Endothelial cell (in vitro differentiated cells): ENCODE measurements around the gene ADAMTS16. TPM values are rescaled to one million over a fixed set of nuclear protein-coding genes. Genes with fewer than 3 reads are reported as not detected.

Experiments used
- DNase-seq: peaks from one replicate; pipeline ENCODE4 v3.0.0; 2021; ENCODE audit warnings: low spot score
- H3K27ac Mint-ChIP-seq: one replicate; pipeline ENCODE4 v1.8.0; 2021; ENCODE audit warnings: mixed read lengths, inconsistent platforms; ENCODE audit not compliant: unreplicated experiment
- H3K27me3 Mint-ChIP-seq: one replicate; pipeline ENCODE4 v1.8.0; 2021; ENCODE audit warnings: mild to moderate bottlenecking, moderate library complexity, mixed read lengths, inconsistent platforms; ENCODE audit not compliant: unreplicated experiment
- H3K36me3 Mint-ChIP-seq: one replicate; pipeline ENCODE4 v1.8.0; 2021; ENCODE audit warnings: mild to moderate bottlenecking, low read depth, mixed read lengths, inconsistent platforms; ENCODE audit not compliant: unreplicated experiment
- H3K4me1 Mint-ChIP-seq: one replicate; pipeline ENCODE4 v1.8.0; 2021; ENCODE audit warnings: mild to moderate bottlenecking, mixed read lengths, inconsistent platforms; ENCODE audit not compliant: unreplicated experiment
- H3K4me3 Mint-ChIP-seq: one replicate; pipeline ENCODE4 v1.8.0; 2021; ENCODE audit warnings: mild to moderate bottlenecking, mixed read lengths, inconsistent platforms; ENCODE audit not compliant: unreplicated experiment
- H3K9me3 Mint-ChIP-seq: one replicate; pipeline ENCODE4 v1.8.0; 2021; ENCODE audit warnings: mixed read lengths, inconsistent platforms; ENCODE audit not compliant: unreplicated experiment
- CTCF ChIP-seq: fragments of 200-600 bp; sonication (generic); IDR thresholded peaks from one replicate; pipeline ENCODE4 v1.5.0; 2021; ENCODE audit warnings: antibody characterized with exemption; ENCODE audit not compliant: unreplicated experiment
- total RNA-seq: library from RNA; stranded (reverse); fragmentation: NEBNext Ultra II Directional; extraction: Animal tissue kit (Norgen Biotek cat#: 25700); gene quantifications from one replicate; pipeline ENCODE4 v1.2.1, GENCODE V29; 2021; ENCODE audit not compliant: unreplicated experiment

ADAMTS16 gene
- total RNA-seq, 1 donor from 2014 or later: 27.8 TPM

- H3K4me3 Mint-ChIP-seq: no peak overlapping the region
- H3K9me3 Mint-ChIP-seq: no peaks in the 10 kb centered on the region
- peaks cover 11% of the 10 kb centered on the region for H3K4me1 Mint-ChIP-seq
- no peak for DNase-seq
- no peak for TF ChIP-seq CTCF
- H3K27ac Mint-ChIP-seq: no peak overlapping the region
- peaks cover 10% of the 10 kb centered on the region for H3K36me3 Mint-ChIP-seq
- peaks cover 3% of the 10 kb centered on the region for H3K27me3 Mint-ChIP-seq
These were observed 124.6 kb downstream of the ADAMTS16 start for GRCh38 chr5:5264727-5265126.

GRCh38 chr5:5266297-5266696, 126.2 kb downstream of the ADAMTS16 start:
- H3K36me3 Mint-ChIP-seq: peaks cover 10% of the 10 kb centered on the region
- DNase-seq: no peak

GRCh38 chr5:5270161-5270560, 130.0 kb downstream of the ADAMTS16 start:
- Mint-ChIP-seq H3K27me3 (peaks cover 4% of the 10 kb centered on the region), H3K27ac (no peak overlapping the region), H3K4me3 (no peak overlapping the region), H3K9me3 (no peaks in the 10 kb centered on the region), H3K4me1 (peaks cover 9% of the 10 kb centered on the region), H3K36me3 (peaks cover 5% of the 10 kb centered on the region)
- DNase-seq: no peak
- no peak for TF ChIP-seq CTCF

More at GRCh38 chr5:5266297-5266696, 126.2 kb downstream of the ADAMTS16 start:
- H3K27me3 Mint-ChIP-seq: peaks cover 3% of the 10 kb centered on the region
- H3K9me3 Mint-ChIP-seq: no peaks in the 10 kb centered on the region
- no peak overlapping the region for H3K4me3 Mint-ChIP-seq
- no peak for TF ChIP-seq CTCF
- peaks cover 11% of the 10 kb centered on the region for H3K4me1 Mint-ChIP-seq
- no peak overlapping the region for H3K27ac Mint-ChIP-seq

- no peak for TF ChIP-seq CTCF
- Mint-ChIP-seq H3K4me3 (no peak overlapping the region), H3K9me3 (no peaks in the 10 kb centered on the region), H3K27ac (no peak overlapping the region), H3K36me3 (peaks cover 4% of the 10 kb centered on the region), H3K4me1 (peaks cover 4% of the 10 kb centered on the region), H3K27me3 (peaks cover 4% of the 10 kb centered on the region)
- DNase-seq: peak; percentile 39
These were observed 131.0 kb downstream of the ADAMTS16 start for GRCh38 chr5:5270958-5271785.

GRCh38 chr5:5271786-5272321, 131.7 kb downstream of the ADAMTS16 start:
- no peak for DNase-seq
- no peaks in the 10 kb centered on the region for H3K9me3 Mint-ChIP-seq
- H3K36me3 Mint-ChIP-seq: peaks cover under 1% of the 10 kb centered on the region
- H3K27me3 Mint-ChIP-seq: peaks cover 4% of the 10 kb centered on the region
- H3K4me3 Mint-ChIP-seq: no peak overlapping the region
- H3K4me1 Mint-ChIP-seq: peaks cover 4% of the 10 kb centered on the region
- no peak overlapping the region for H3K27ac Mint-ChIP-seq
- TF ChIP-seq CTCF: no peak
